ENCODE results near the gene ZNF350.
"Not testable (repeated sequence)": the region's sequence is repeated elsewhere in the genome, so short reads cannot be mapped to it uniquely, and the experiment has no call there.

ZNF350 gene

GRCh38 chr19:51993422-51993821 lies 6.8 kb upstream of the ZNF350 start:
- Histone ChIP-seq H3K4me2 (ENCODE audit: low read length) (no peak overlapping the region), H3K79me2 (ENCODE audit: control insufficient read depth, insufficient read depth, low read length, poor library complexity) (no peaks in the 10 kb centered on the region), H4K12ac (ENCODE audit: low read depth, low read length) (no peak overlapping the region), H3K4ac (ENCODE audit: low read depth, low read length) (no peak overlapping the region), H3K4me3 (ENCODE audit: low read depth, low read length) (no peak overlapping the region), H2BK12ac (ENCODE audit: low read length) (no peak overlapping the region), H2AFZ (ENCODE audit: insufficient read depth, low read length, poor library complexity) (no peak overlapping the region), H3K36me3 (ENCODE audit: control insufficient read depth in 1 of 2, insufficient read depth in 2 of 2, low read length in 2 of 2) (peaks cover 5 to 27% of the 10 kb centered on the region in 2 experiments), H3K27ac (ENCODE audit: low read depth, low read length) (no peak overlapping the region), H3K79me1 (ENCODE audit: low read length) (no peaks in the 10 kb centered on the region), H3K4me1 (ENCODE audit: control insufficient read depth in 1 of 2, insufficient read depth in 2 of 2, low read length in 2 of 2) (no peaks in the 10 kb centered on the region), H3K9me3 (ENCODE audit: insufficient read depth, low read depth, low read length) (peaks cover 22% of the 10 kb centered on the region), H3K9ac (ENCODE audit: low read length) (no peak overlapping the region), H2BK120ac (ENCODE audit: insufficient read depth, low read length, poor library complexity) (no peak overlapping the region), H3K23ac (ENCODE audit: low read length) (no peak overlapping the region), H4K8ac (ENCODE audit: low read depth, low read length) (no peak overlapping the region), H2BK5ac (ENCODE audit: low read depth, low read length, poor library complexity) (no peak overlapping the region), H2AK5ac (ENCODE audit: low read length) (no peak overlapping the region), H3K27me3 (ENCODE audit: insufficient read depth, low read length) (no peaks in the 10 kb centered on the region), H3K14ac (ENCODE audit: low read length) (no peak overlapping the region), H4K91ac (ENCODE audit: low read depth, low read length) (no peak overlapping the region), H3K18ac (ENCODE audit: low read length) (no peak overlapping the region)
- WGBS (ENCODE audit: extremely low coverage, insufficient coverage, insufficient read length) = no CpG with 5 or more reads among the region's 10 CpGs
- DNase-seq = no peak

- Histone ChIP-seq H3K23ac (ENCODE audit: low read length) (no peak overlapping the region), H3K79me1 (ENCODE audit: low read length) (no peaks in the 10 kb centered on the region), H3K27me3 (ENCODE audit: insufficient read depth, low read length) (no peaks in the 10 kb centered on the region), H3K4me2 (ENCODE audit: low read length) (no peak overlapping the region), H4K91ac (ENCODE audit: low read depth, low read length) (no peak overlapping the region), H3K18ac (ENCODE audit: low read length) (no peak overlapping the region), H3K36me3 (ENCODE audit: control insufficient read depth in 1 of 2, insufficient read depth in 2 of 2, low read length in 2 of 2) (peaks cover 5 to 11% of the 10 kb centered on the region in 2 experiments), H3K9me3 (ENCODE audit: insufficient read depth, low read depth, low read length) (peaks cover 12% of the 10 kb centered on the region), H3K14ac (ENCODE audit: low read length) (no peak overlapping the region), H2BK12ac (ENCODE audit: low read length) (no peak overlapping the region), H2BK5ac (ENCODE audit: low read depth, low read length, poor library complexity) (no peak overlapping the region), H2AK5ac (ENCODE audit: low read length) (no peak overlapping the region), H3K79me2 (ENCODE audit: control insufficient read depth, insufficient read depth, low read length, poor library complexity) (peaks cover 2% of the 10 kb centered on the region), H3K9ac (ENCODE audit: low read length) (no peak overlapping the region), H3K4ac (ENCODE audit: low read depth, low read length) (no peak overlapping the region), H3K4me1 (ENCODE audit: control insufficient read depth in 1 of 2, insufficient read depth in 2 of 2, low read length in 2 of 2) (peaks cover 0 to 9% of the 10 kb centered on the region in 2 experiments), H2BK120ac (ENCODE audit: insufficient read depth, low read length, poor library complexity) (no peak overlapping the region), H4K12ac (ENCODE audit: low read depth, low read length) (no peak overlapping the region), H3K27ac (ENCODE audit: low read depth, low read length) (no peak overlapping the region), H2AFZ (ENCODE audit: insufficient read depth, low read length, poor library complexity) (no peak overlapping the region), H4K8ac (ENCODE audit: low read depth, low read length) (no peak overlapping the region), H3K4me3 (ENCODE audit: low read depth, low read length) (no peak overlapping the region)
- DNase-seq = no peak
- WGBS (ENCODE audit: extremely low coverage, insufficient coverage, insufficient read length) = no CpG with 5 or more reads among the region's 4 CpGs
Measured at GRCh38 chr19:51983361-51983760, 3.3 kb downstream of the ZNF350 start.

GRCh38 chr19:51980926-51981325 lies 5.7 kb downstream of the ZNF350 start:
- H3K79me2 ChIP-seq (ENCODE audit: control insufficient read depth, insufficient read depth, low read length, poor library complexity); H2AFZ ChIP-seq (ENCODE audit: insufficient read depth, low read length, poor library complexity); H2BK120ac ChIP-seq (ENCODE audit: insufficient read depth, low read length, poor library complexity); H3K4me2 ChIP-seq (ENCODE audit: low read length); H3K4me3 ChIP-seq (ENCODE audit: low read depth, low read length); H2BK5ac ChIP-seq (ENCODE audit: low read depth, low read length, poor library complexity); H3K18ac ChIP-seq (ENCODE audit: low read length); H3K27me3 ChIP-seq (ENCODE audit: insufficient read depth, low read length); H3K4me1 ChIP-seq (ENCODE audit: control insufficient read depth in 1 of 2, insufficient read depth in 2 of 2, low read length in 2 of 2); H4K8ac ChIP-seq (ENCODE audit: low read depth, low read length); H4K91ac ChIP-seq (ENCODE audit: low read depth, low read length); H3K14ac ChIP-seq (ENCODE audit: low read length); H2AK5ac ChIP-seq (ENCODE audit: low read length); H3K4ac ChIP-seq (ENCODE audit: low read depth, low read length); H2BK12ac ChIP-seq (ENCODE audit: low read length); H3K23ac ChIP-seq (ENCODE audit: low read length); H4K12ac ChIP-seq (ENCODE audit: low read depth, low read length); H3K9ac ChIP-seq (ENCODE audit: low read length); H3K79me1 ChIP-seq (ENCODE audit: low read length): not testable (repeated sequence)
- H3K27ac ChIP-seq (ENCODE audit: low read depth, low read length) = peak overlapping the region; percentile 47
- no CpG with 5 or more reads among the region's 6 CpGs for WGBS (ENCODE audit: extremely low coverage, insufficient coverage, insufficient read length)
- DNase-seq = peak; percentile 22 to 62
- peaks cover 9 to 16% of the 10 kb centered on the region in 2 experiments for H3K36me3 ChIP-seq (ENCODE audit: control insufficient read depth in 1 of 2, insufficient read depth in 2 of 2, low read length in 2 of 2)
- H3K9me3 ChIP-seq (ENCODE audit: insufficient read depth, low read depth, low read length) = peaks cover 16% of the 10 kb centered on the region

- Histone ChIP-seq H3K79me1 (ENCODE audit: low read length) (no peaks in the 10 kb centered on the region), H3K14ac (ENCODE audit: low read length) (no peak overlapping the region), H3K27ac (ENCODE audit: low read depth, low read length) (peak overlapping the region; percentile 47), H3K27me3 (ENCODE audit: insufficient read depth, low read length) (no peaks in the 10 kb centered on the region), H3K9me3 (ENCODE audit: insufficient read depth, low read depth, low read length) (peaks cover 19% of the 10 kb centered on the region), H4K91ac (ENCODE audit: low read depth, low read length) (no peak overlapping the region), H2AK5ac (ENCODE audit: low read length) (no peak overlapping the region), H3K4ac (ENCODE audit: low read depth, low read length) (no peak overlapping the region), H3K79me2 (ENCODE audit: control insufficient read depth, insufficient read depth, low read length, poor library complexity) (no peaks in the 10 kb centered on the region), H3K23ac (ENCODE audit: low read length) (no peak overlapping the region), H3K18ac (ENCODE audit: low read length) (no peak overlapping the region), H3K4me2 (ENCODE audit: low read length) (no peak overlapping the region), H3K9ac (ENCODE audit: low read length) (no peak overlapping the region), H2BK120ac (ENCODE audit: insufficient read depth, low read length, poor library complexity) (no peak overlapping the region), H3K36me3 (ENCODE audit: control insufficient read depth in 1 of 2, insufficient read depth in 2 of 2, low read length in 2 of 2) (peaks cover 9 to 16% of the 10 kb centered on the region in 2 experiments), H2AFZ (ENCODE audit: insufficient read depth, low read length, poor library complexity) (no peak overlapping the region), H4K12ac (ENCODE audit: low read depth, low read length) (no peak overlapping the region), H4K8ac (ENCODE audit: low read depth, low read length) (no peak overlapping the region), H3K4me3 (ENCODE audit: low read depth, low read length) (no peak overlapping the region), H3K4me1 (ENCODE audit: control insufficient read depth in 1 of 2, insufficient read depth in 2 of 2, low read length in 2 of 2) (peaks cover 3 to 8% of the 10 kb centered on the region in 2 experiments), H2BK12ac (ENCODE audit: low read length) (no peak overlapping the region), H2BK5ac (ENCODE audit: low read depth, low read length, poor library complexity) (no peak overlapping the region)
- WGBS (ENCODE audit: extremely low coverage, insufficient coverage, insufficient read length) = no CpG with 5 or more reads among the region's 6 CpGs
- peak; percentile 71 to 94 for DNase-seq
Measured at GRCh38 chr19:51980116-51980736, 6.4 kb downstream of the ZNF350 start.

Measured in trophoblast cell (in vitro differentiated cells and primary cell).